Measurements from ENCODE around the gene SMG6. TPM values are rescaled to one million over a fixed set of nuclear protein-coding genes. Genes with fewer than 3 reads are reported as not detected.

Gene SMG6
- total RNA-seq, 2 donors from 2014 or later = 33.2 to 82.9 TPM

DNA sequence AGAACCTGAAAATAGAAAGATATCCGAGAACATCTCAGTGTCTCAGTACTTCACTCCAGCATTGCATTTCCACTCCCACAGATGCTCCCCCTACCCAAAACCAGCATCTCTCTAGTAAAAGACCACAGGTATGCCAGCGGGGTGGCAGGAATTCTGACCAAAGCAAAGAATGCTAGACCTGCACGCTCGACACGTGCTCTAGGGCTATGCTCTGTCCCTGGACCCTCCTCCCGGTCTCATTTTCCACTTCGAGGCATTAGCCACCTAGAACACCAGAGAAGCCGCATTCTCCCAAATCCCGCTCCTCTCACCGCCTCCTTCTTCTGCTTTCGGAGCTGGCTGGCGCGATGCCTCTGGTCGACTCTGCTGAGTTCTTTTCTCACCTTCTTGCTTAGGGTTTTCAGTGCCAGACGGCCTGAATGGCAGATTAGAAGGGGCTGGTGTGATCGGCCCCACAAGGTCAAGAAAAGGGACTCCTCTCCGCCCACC, 32.2 kb upstream of the SMG6 start:
- ATAC-seq (ENCODE audit: insufficient number of reproducible peaks, low FRiP score, low read depth) (no peak), DNase-seq (ENCODE audit: low spot score) (no peak)
- H3K9me3 ChIP-seq = no peaks in the 10 kb centered on the region
- peak overlapping the region; percentile 95 for H3K4me3 ChIP-seq
- peaks cover 5 to 25% of the 10 kb centered on the region in 2 donors for H3K4me1 ChIP-seq (ENCODE audit: control insufficient read depth in 1 of 2, low read depth in 2 of 2)
- peaks cover 36% of the 10 kb centered on the region for H3K36me3 ChIP-seq
- peak overlapping the region; percentile 70 to 74 for H3K27ac ChIP-seq
- TF ChIP-seq, protein P1, sequence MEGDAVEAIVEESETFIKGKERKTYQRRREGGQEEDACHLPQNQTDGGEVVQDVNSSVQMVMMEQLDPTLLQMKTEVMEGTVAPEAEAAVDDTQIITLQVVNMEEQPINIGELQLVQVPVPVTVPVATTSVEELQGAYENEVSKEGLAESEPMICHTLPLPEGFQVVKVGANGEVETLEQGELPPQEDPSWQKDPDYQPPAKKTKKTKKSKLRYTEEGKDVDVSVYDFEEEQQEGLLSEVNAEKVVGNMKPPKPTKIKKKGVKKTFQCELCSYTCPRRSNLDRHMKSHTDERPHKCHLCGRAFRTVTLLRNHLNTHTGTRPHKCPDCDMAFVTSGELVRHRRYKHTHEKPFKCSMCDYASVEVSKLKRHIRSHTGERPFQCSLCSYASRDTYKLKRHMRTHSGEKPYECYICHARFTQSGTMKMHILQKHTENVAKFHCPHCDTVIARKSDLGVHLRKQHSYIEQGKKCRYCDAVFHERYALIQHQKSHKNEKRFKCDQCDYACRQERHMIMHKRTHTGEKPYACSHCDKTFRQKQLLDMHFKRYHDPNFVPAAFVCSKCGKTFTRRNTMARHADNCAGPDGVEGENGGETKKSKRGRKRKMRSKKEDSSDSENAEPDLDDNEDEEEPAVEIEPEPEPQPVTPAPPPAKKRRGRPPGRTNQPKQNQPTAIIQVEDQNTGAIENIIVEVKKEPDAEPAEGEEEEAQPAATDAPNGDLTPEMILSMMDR (IDR thresholded peaks at IDR 0.05) = no peak
- H3K27me3 ChIP-seq (replicated peaks; ENCODE audit: insufficient read depth) = no peaks in the 10 kb centered on the region

DNA sequence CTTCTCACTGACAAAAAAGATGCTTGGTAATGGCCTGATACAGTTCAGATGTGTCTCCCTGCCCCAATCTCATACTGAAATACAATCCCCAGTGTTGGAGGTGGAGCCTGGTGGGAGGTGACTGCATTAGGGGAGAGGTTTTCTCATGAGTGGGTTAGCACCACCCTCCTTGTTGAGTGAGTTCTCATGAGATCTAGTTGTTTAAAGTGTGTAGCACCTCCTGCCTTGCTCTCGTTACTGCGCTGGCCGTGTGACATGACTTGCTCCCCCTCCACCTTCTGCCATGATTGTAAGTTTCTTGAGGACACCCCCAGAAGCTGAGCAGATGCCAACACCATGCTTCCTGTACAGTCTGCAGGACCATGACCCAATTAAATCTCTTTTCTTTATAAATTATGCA, 27.7 kb upstream of the SMG6 start:
- H3K27me3 ChIP-seq (replicated peaks; ENCODE audit: insufficient read depth) = no peaks in the 10 kb centered on the region
- ATAC-seq (ENCODE audit: insufficient number of reproducible peaks, low FRiP score, low read depth) (no peak), DNase-seq (ENCODE audit: low spot score) (no peak)
- peaks cover 5 to 13% of the 10 kb centered on the region in 2 donors for H3K4me1 ChIP-seq (ENCODE audit: control insufficient read depth in 1 of 2, low read depth in 2 of 2)
- no peak overlapping the region for H3K4me3 ChIP-seq
- TF ChIP-seq, protein P1 (IDR thresholded peaks at IDR 0.05) = no peak
- no peak overlapping the region for H3K27ac ChIP-seq
- H3K36me3 ChIP-seq = peaks cover 56% of the 10 kb centered on the region
- H3K9me3 ChIP-seq = no peaks in the 10 kb centered on the region

- Histone ChIP-seq H3K9me3 (no peaks in the 10 kb centered on the region), H3K27ac (no peak overlapping the region), H3K4me3 (no peak overlapping the region), H3K4me1 (ENCODE audit: control insufficient read depth in 1 of 2, low read depth in 2 of 2) (no peaks in the 10 kb centered on the region), H3K36me3 (peaks cover 39% of the 10 kb centered on the region), H3K27me3 (replicated peaks; ENCODE audit: insufficient read depth) (no peaks in the 10 kb centered on the region)
- ATAC-seq (ENCODE audit: insufficient number of reproducible peaks, low FRiP score, low read depth) (no peak), DNase-seq (ENCODE audit: low spot score) (no peak)
- TF ChIP-seq, protein P1 (IDR thresholded peaks at IDR 0.05) = no peak
Observed at GRCh38 chr17:2323629-2324314, 20.2 kb upstream of the SMG6 start.

DNA sequence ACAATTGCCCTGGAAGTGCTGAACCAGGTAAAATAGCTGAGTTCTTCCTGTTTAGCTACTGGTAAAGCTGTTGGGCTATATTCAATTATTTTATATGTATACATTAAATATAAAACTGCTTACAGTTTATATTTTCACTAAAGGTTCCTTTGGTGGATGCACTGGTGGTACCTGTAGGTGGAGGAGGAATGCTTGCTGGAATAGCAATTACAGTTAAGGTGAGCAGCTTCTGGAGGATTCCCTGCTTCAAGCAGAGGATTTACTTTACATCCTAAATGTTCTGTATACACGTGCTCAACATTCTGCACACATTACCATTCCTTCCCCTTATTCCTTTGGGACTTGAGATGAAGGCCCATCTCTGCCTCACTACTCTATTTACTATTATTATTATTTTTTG, 17.8 kb upstream of the SMG6 start:
- no peak for DNase-seq (ENCODE audit: low spot score)
- Histone ChIP-seq H3K36me3 (peaks cover 33% of the 10 kb centered on the region), H3K27ac (no peak overlapping the region), H3K27me3 (replicated peaks; ENCODE audit: insufficient read depth) (no peaks in the 10 kb centered on the region), H3K4me1 (ENCODE audit: control insufficient read depth in 1 of 2, low read depth in 2 of 2) (no peaks in the 10 kb centered on the region), H3K4me3 (no peak overlapping the region), H3K9me3 (no peaks in the 10 kb centered on the region)
- TF ChIP-seq, protein P1 (IDR thresholded peaks at IDR 0.05) = no peak
- ATAC-seq (ENCODE audit: insufficient number of reproducible peaks, low FRiP score, low read depth) = no peak

DNA sequence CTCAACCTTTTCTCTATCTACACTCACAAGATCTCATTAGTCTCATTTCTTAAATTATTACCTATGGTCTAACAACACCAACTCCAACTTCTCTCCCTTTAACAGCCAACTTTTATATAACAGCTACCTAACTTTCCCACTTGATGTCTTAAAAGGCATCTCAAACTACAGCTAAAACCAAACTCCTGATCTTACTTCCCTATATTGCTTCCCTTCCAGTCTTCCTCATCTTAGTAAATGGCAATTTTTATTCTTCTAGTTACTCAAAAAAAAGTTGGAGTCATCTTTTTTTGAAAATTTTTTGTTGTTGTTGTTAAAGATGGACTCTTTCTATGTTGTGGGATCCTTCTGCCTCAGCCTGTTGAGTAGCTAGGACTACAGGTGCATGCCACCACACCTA, 15.5 kb upstream of the SMG6 start:
- DNase-seq (ENCODE audit: low spot score) (no peak), ATAC-seq (ENCODE audit: insufficient number of reproducible peaks, low FRiP score, low read depth) (no peak)
- no peak overlapping the region for H3K27ac ChIP-seq
- H3K9me3 ChIP-seq = no peaks in the 10 kb centered on the region
- TF ChIP-seq, protein P1 (IDR thresholded peaks at IDR 0.05) = no peak
- H3K4me1 ChIP-seq (ENCODE audit: control insufficient read depth in 1 of 2, low read depth in 2 of 2) = no peaks in the 10 kb centered on the region
- no peaks in the 10 kb centered on the region for H3K27me3 ChIP-seq (replicated peaks; ENCODE audit: insufficient read depth)
- H3K36me3 ChIP-seq = peaks cover 19% of the 10 kb centered on the region
- no peak overlapping the region for H3K4me3 ChIP-seq

All from thoracic aorta (tissue), 2 donors.